ENCODE measurements around the gene EIF2S1. TPM values are rescaled to one million over a fixed set of nuclear protein-coding genes. Genes with fewer than 3 reads are reported as not detected.

The EIF2S1 gene
- total RNA-seq, 1 experiment from 2014 or later: 192 TPM

- TF ChIP-seq REST (IDR thresholded peaks at IDR 0.05; ENCODE audit: low read depth): no peak
Observed at GRCh38 chr14:67424539-67424938, 64.4 kb downstream of the EIF2S1 start (continued).

GRCh38 chr14:67425608-67426007 is 65.5 kb downstream of the EIF2S1 start:
- no TSS peak for BruUV-seq (replicated peaks)
- Histone ChIP-seq H4K20me1 (ENCODE audit: insufficient read depth) (no peaks in the 10 kb centered on the region), H3K4me1 (ENCODE audit: control insufficient read depth in 1 of 2, insufficient read depth in 2 of 2, low read length in 2 of 2) (peaks cover 5 to 25% of the 10 kb centered on the region in 2 experiments; a peak in 3 of 4 replicates), H3K9me3 (ENCODE audit: control insufficient read depth in 1 of 2, insufficient read depth in 1 of 2, low read depth in 1 of 2, low read length in 2 of 2) (no peaks in the 10 kb centered on the region), H2AFZ (ENCODE audit: low read depth, low read length, poor library complexity, severe bottlenecking) (no peak overlapping the region), H3K27me3 (ENCODE audit: insufficient read depth, low read length) (no peaks in the 10 kb centered on the region), H3K36me3 (ENCODE audit: control insufficient read depth in 1 of 2, insufficient read depth in 2 of 2, low read length in 2 of 2) (no peaks in the 10 kb centered on the region), H3K79me2 (ENCODE audit: insufficient read depth, low read length) (no peaks in the 10 kb centered on the region), H3K4me2 (ENCODE audit: low read length) (no peak overlapping the region), H3K9me2 (ENCODE audit: insufficient read depth) (no peaks in the 10 kb centered on the region), H3K4me3 (replicated peaks in 1 of 2; ENCODE audit: low read depth in 1 of 2, low read length in 2 of 2) (no peak overlapping the region), H3K27ac (ENCODE audit: low read depth, low read length) (no peak overlapping the region), H3K9ac (ENCODE audit: low read length) (no peak overlapping the region)
- ATAC-seq (no peak), DNase-seq (ENCODE audit: low read depth, low spot score) (no peak)
- ChIA-PET CTCF (interaction anchor here (0.6 to 4.4 kb wide), 6 partner anchors 11 to 279 kb away, joined by 3 to 78 read pairs (median 4); no protein-coding TSS in a partner anchor), POLR2A (no interaction called here), RAD21 (ENCODE audit: low non-redundant PET in 1 of 2, low total read pairs in 2 of 2, uncharacterized antibody in 2 of 2, unreplicated experiment in 2 of 2) (interaction anchor here in 1 of 2 experiments (0.6 kb wide), 1 partner anchor 158 kb away, joined by 3 read pairs; no protein-coding TSS in a partner anchor)
- TF ChIP-seq ELF1 (IDR thresholded peaks at IDR 0.05; ENCODE audit: borderline replicate concordance, low read depth): no peak
- intact Hi-C loops (cut with micrococcal nuclease): loop anchor here (2.0 to 5.0 kb wide), 2 partner anchors 107 to 279 kb away; partner anchors contain the start of gene PLEKHH1

Measured in HCT116 (cell line).